HG03095 (cell line): ENCODE measurements around the gene AIF1L.
"Not testable (repeated sequence)": the region's sequence is repeated elsewhere in the genome, so short reads cannot be mapped to it uniquely, and the experiment has no call there.

Source experiments
- ATAC-seq: cut with Tn5 transposase; IDR thresholded peaks from one replicate; pipeline ENCODE4 v1.9.1; 2021; ENCODE audit warnings: moderate library complexity; ENCODE audit not compliant: unreplicated experiment

The AIF1L gene

GRCh38 chr9:131097948-131098278, 1.6 kb downstream of the AIF1L start:
- ATAC-seq = no peak

DNA sequence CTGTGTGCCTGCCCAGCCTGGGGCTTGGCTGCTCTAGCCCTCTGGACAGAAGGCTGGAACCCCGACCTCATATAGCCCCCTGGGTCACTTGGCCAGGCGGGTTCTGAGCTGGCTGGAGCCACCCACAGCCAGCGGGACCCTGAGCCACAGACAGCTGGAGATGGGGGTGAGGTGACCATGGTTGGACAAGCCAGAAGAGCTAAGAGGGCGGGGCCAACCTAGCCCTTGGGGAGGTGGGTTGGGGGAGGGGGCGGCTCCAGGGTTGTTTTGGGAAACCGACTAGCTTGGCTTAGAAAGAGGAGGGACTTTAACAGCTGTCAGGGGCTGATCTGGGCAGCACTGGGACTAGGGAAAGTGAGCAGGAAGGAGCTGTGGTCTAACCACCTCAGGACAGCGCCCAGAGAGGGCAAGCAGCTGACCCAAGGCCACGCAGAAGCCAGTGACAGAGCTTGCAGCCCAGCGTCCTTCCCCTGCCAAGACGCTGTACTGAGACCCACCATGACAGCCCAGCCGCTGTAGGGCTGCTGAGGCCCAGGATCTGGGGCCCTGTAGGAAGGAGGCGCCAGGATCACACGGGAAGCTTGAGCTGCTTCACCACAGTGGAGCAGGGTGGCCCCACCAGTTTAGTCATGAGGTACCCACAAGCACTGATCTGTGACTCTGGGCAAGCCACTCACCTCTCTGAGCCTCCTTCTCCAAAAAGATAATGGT, 2.2 kb downstream of the AIF1L start:
- ATAC-seq = no peak

- ATAC-seq = no peak
Observed at GRCh38 chr9:131099102-131099606, 2.8 kb downstream of the AIF1L start.

- not testable (repeated sequence) for ATAC-seq
Observed at GRCh38 chr9:131099845-131100244, 3.5 kb downstream of the AIF1L start.

GRCh38 chr9:131100445-131100844, 4.1 kb downstream of the AIF1L start:
- ATAC-seq = no peak

DNA sequence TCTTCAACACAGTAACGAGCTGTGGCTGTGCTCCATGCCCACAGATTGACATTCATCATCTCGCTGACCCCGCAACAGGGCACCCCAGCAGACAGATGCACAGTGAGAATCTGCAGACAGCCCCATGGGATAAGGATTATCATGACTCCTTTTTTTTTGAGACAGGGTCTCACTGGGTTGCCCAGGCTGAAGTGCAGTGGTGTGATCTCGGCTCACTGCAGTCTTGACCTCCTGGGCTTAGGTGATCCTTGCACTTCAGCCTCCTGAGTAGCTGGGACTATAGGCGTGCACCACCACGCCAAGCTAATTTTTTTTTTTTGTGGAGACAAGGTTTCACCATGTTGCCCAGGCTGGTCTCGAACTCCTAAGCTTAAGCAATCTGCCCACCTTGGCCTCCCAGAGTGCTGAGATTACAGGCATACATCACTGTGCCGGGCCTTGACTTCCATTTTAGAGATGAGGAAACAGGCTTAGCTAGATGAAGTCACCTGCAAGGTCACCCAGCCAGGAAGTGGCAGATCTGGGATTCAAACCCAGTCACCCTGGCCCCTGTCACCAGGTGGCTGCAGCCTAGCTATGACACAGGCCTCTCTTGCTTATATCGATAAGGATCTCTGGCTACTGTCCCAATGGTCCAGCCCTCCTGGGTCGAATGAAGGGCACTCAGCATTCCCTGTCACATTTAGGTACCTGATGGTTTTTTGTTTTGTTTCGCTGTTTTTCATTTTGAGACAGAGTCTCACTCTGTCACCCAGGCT, 5.1 kb downstream of the AIF1L start:
- ATAC-seq = no peak

DNA sequence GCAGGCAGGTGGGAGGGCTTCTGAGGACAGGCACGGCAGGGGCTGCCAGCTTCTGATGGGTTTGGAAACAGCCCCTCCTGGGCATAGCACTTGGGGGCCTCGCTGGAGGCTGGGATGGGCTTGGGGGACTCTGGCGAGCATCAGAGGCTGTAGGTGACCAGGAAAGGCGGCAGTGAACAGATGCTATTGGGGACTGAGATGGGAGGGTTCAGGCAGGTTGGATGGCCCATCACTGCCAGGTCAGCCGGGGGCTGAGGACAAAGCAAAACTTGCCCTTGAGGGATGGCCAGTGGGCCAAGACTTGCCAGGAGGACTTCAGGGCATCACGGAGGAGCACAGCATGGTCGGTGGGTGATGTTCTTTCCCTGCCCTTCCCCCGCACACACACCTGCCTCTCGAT, 6.7 kb downstream of the AIF1L start:
- ATAC-seq = no peak

GRCh38 chr9:131103535-131103934, 7.2 kb downstream of the AIF1L start:
- ATAC-seq = no peak

GRCh38 chr9:131104016-131104740, 7.8 kb downstream of the AIF1L start:
- no peak for ATAC-seq

DNA sequence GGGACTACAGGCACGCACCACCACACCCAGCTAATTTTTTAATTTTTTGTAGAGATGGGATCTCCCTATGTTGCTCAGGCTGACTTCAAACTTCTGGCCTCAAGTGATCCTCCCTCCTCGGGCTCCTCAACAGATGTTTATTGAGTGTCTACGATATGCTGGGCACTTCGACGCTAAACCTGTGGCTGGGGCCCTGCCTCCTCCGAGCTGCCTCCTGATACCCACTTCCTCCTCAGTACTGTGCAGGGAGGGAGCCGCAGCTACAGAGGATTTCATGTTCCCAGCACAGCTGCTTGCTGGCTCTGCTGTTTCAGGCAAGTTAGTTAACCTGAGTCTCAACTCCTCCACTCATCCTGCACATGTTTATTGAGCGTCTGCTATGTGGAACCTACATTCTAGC, 9.6 kb downstream of the AIF1L start:
- ATAC-seq = no peak

GRCh38 chr9:131107760-131108159, 11.4 kb downstream of the AIF1L start:
- no peak for ATAC-seq

DNA sequence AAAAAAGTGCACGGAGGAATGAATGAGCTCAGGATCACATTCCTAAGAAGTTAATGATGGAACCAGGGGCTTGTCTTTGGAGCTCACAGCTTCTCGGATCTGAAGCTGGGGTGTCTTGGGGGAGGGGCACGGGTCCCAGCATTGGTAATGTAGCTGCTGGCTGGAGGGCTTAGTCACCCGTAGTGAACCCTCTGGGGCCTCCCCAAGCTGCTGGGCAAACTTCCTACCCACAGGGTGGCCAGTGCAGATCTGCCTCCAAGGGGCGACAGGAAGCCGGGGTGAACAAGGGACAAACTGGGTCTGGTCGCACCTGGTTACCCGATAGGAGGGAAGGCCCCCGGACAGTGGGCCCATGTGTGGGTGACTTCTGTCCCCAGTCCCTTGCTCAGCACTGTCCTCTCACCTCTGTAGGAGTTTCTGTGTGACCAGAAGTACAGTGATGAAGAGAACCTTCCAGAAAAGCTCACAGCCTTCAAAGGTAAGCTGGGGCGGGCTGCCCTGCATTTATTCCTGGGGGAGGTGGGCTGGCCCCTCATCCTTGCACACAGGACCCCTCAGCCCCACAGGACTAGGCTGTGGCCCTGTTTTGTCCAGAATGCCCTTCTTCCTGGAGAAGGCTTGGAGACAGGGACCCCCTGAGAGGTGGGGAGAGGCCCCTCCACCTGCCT, 15.0 kb downstream of the AIF1L start:
- no peak for ATAC-seq

DNA sequence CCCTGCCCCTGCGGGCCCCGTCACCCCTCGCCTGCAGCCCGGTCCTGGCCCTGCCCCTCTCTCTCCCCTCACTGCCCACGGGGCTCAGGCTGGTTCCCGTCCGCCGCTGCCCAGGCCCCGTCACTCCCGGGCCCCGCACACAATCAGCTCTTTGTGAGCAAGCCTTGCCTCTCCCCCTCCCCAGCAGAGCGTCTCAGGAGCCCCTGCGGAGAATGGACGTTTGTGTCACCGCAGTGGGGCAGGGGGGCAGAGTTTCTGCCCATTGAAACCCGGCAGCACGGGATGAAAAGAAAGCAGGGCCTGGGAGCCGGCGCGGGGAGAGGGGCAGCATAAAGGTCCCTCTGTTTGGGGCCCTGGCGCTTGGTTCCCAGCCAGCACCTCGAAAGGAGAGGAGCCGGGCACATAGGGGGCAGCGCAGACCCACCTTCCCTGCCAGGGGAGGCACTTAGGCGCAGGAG, 15.6 kb downstream of the AIF1L start:
- ATAC-seq = no peak

DNA sequence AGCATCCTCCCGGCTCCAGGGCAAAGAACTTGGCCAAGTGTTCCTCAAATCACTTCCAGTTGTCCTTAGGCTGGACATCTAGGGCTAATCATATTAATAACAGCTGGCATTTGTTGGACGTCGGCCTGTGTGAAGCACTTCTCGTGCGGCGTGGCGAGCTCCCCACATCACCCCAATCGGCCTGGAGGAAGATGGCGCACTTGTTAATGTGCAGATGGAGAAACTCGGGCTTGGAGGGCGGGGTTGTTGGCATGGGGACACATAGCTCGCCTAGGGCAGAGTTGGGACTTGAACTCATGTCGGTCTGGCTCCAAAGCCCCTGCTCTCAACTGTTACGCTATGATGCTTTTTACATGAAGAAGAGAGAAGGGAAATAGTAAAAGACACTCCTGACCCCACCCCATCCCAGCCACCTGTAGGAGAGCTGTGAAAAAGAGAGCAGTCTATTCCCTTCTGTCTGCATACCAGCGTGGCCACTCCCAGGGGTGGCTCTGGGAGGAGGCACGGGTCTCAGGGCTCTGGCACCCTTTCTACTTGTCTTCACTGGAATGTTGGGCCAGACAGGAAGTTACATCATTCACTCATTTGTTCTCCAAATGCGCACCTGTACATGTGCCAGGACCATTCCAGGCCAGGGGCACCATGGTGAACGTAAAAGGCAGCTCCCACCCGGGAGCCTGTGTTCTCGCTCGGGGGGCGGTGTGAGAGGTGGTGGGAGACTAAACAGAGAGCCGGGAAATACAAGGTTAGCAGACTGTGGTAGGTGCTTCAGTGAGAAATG, 16.2 kb downstream of the AIF1L start:
- no peak for ATAC-seq

DNA sequence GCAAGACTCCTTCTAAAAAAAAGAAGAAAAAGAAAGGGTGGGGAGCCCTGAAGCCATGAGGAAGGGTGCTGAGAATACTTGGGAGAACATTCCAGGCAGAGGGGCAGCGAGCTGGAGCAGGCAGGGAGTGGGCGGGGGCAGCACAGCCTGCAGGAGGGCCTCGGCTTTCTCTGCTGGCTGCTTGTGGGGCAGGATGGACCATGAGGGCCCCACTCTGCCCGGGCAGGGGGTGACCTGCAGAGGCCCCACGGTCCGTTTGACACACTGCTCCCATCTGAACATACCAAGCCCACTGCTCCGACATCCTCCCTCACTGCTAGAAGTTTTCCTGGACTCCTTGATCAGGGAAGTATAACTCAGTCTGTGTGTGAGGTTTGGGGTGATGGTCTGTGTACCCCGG, 17.3 kb downstream of the AIF1L start:
- no peak for ATAC-seq

GRCh38 chr9:131114084-131114535, 17.8 kb downstream of the AIF1L start:
- no peak for ATAC-seq

DNA sequence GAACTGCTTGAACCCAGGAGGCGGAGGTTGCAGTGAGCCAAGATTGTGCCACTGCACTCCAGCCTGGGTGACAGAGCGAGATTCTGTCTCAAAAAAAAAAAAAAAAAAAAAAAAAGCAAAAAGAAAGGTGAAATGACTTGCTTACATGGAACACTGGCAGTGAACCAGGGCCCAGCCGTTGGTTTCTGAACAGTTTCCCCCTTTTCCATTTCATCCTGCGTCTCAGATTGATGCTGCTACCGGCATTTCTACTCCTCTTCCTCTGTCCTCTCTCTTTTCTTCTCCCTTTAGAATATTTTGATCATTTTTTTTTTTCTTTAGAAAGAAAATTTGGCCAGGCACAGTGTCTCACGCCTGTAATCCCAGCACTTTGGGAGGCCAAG, 19.0 kb downstream of the AIF1L start:
- ATAC-seq = not testable (repeated sequence)

DNA sequence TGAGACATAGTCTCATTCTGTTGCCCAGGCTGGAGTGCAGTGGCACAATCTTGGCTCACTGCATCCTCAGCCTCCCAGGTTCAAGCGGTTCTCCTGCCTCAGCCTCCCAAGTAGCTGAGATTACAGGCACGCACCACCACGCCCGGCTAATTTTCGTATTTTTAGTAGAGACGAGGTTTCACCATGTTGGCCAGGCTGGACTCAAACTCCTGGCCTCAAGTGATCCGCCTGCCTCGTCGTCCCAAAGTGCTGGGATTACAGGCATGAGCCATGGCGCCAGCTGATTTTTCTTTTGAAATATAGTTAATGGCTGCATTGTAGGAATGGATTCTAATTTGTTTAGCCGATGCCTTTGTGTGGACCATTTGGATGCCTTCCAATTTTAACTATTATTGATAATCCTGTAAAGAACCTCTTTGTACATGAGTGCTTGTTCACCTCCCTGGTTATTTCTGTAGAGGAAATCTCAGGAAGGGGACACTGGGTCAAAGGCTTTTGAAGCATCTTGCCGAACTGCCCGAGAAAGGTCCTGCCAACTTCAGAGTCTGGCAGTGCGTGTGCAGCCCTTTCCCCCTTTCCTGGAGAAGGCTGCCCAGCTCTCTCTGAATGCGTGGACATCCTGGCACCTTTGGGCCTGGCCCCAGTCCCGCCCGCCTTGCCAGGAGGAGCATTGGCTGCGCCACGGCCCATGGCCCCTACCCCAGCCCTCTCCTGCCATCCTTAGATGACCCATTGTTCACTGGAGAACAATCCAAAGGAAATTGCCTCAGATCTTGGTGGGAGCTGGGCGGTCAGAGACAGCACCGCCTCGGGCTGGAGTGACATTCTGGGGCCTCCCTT, 20.2 kb downstream of the AIF1L start:
- ATAC-seq = no peak

DNA sequence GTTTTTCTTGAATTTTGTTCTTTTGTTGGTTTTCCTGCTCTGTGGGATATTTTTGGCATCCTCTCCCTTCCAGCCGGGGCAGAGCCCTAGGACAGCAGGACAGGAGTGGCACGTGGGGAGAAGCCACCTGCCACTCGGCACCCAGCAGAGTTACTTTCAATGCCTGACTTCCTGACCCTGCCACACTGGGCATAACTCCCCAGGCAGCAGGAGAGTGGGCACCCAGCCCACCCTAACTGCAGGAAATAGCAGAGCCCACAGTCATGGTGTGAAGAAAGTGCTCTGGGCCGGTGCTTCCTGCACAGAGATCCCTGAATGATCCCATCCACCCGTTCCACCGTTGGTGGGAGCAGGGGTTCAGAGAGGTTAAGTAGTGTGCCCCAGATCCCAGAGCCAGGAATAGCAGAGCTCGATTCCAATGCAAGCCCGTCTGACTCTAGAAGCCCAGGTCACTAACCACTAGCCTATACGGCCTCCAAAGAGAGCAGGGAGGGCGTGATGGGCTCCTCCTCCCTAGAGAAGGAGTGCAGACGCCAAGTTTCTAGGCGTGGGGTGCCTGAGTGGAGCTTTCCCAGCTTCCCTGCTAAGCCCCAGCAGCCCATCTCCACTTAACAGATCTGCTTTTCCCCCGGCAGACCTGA, 20.9 kb downstream of the AIF1L start:
- ATAC-seq = no peak
